GM12878 (cell line): ENCODE results near the gene ACAP1. TPM values are rescaled to one million over a fixed set of nuclear protein-coding genes. Genes with fewer than 3 reads are reported as not detected.

Experiments
- ATAC-seq: fragments of 200-7000 bp; cut with Tn5 transposase; 3 replicates; pipeline ENCODE4 v1.9.1; 2020; ENCODE audit warnings: mild to moderate bottlenecking, moderate library complexity
- BruUV-seq: library from RNA; stranded (reverse); fragments of 400-500 nt; replicated peaks from 2 replicates; lab custom pipeline; 2021; lab: Mats Ljungman, UMichigan
- CTCF ChIA-PET: fragments of 300-600 bp; sonication (Branson Sonifier 250); formaldehyde crosslinking; extraction: SDS; loops from one replicate; lab custom pipeline; 2021; ENCODE audit warnings: inconsistent platforms; lab: Yijun Ruan, JAX
- POLR2A ChIA-PET: fragments of 350-600 bp; formaldehyde crosslinking; extraction: SDS; loops from one replicate; lab custom pipeline; 2021; ENCODE audit warnings: inconsistent platforms; lab: Charles Lee
- RAD21 ChIA-PET: fragments of 300-600 bp; sonication (Branson Sonifier 250); formaldehyde crosslinking; loops from one replicate; lab custom pipeline; 2023; ENCODE audit warnings: antibody characterized with exemption; ENCODE audit not compliant: unreplicated experiment; lab: Charles Lee
- SMC1A ChIA-PET: fragments of 300-600 bp; sonication (Branson Sonifier 250); formaldehyde crosslinking; loops from one replicate; lab custom pipeline; 2023; ENCODE audit not compliant: unreplicated experiment, uncharacterized antibody; lab: Charles Lee
- DNase-seq: peaks from one replicate; pipeline ENCODE4 v3.0.0-alpha.2; 2011; ENCODE audit warnings: low read depth, low spot score
- FAIRE-seq: peaks from 3 replicates; lab custom pipeline; 2011; peaks lifted over from hg19 to GRCh38; lab: Jason Lieb, UNC
- H2AFZ ChIP-seq: 2 replicates; pipeline ENCODE4 v1.6.0; 2011; ENCODE audit warnings: low read depth, low read length, control low read depth; ENCODE audit not compliant: control insufficient read depth
- H3K27ac ChIP-seq: 2 replicates; pipeline ENCODE4 v1.5.1; 2011; ENCODE audit warnings: control low read depth; ENCODE audit not compliant: control insufficient read depth, insufficient read depth
- H3K27me3 ChIP-seq, 2 experiments: replicated peaks in 1 of 2; 2 replicates each; pipeline versions ENCODE4 v1.6.0 to v1.6.1; 2011; ENCODE audit warnings: low read length in 1 of 2; ENCODE audit not compliant: control insufficient read depth in 2 of 2, insufficient read depth in 2 of 2
- H3K36me3 ChIP-seq, 2 experiments: 2 replicates each; pipeline ENCODE4 v1.5.1; 2011; ENCODE audit warnings: low read length in 1 of 2; ENCODE audit not compliant: control insufficient read depth in 2 of 2, insufficient read depth in 2 of 2
- H3K4me1 ChIP-seq: 2 replicates; pipeline ENCODE4 v1.6.1; 2011; ENCODE audit warnings: mild to moderate bottlenecking, low read length, moderate library complexity, mixed read lengths; ENCODE audit not compliant: control insufficient read depth, insufficient read depth
- H3K4me2 ChIP-seq: 2 replicates; pipeline ENCODE4 v1.6.0; 2011; ENCODE audit warnings: control low read depth; ENCODE audit not compliant: control insufficient read depth, insufficient read depth
- H3K4me3 ChIP-seq: fragments of 200-600 bp; sonication (generic); 2 replicates; pipeline ENCODE4 v1.5.1; 2016
- H3K79me2 ChIP-seq: 2 replicates; pipeline ENCODE4 v1.6.0; 2011; ENCODE audit warnings: low read length; ENCODE audit not compliant: control insufficient read depth, insufficient read depth
- H3K9ac ChIP-seq: 2 replicates; pipeline ENCODE4 v1.8.0; 2011; ENCODE audit warnings: low read length, control low read depth, mixed read lengths; ENCODE audit not compliant: control insufficient read depth, insufficient read depth
- H3K9me3 ChIP-seq: replicated peaks from 3 replicates; pipeline ENCODE4 v1.5.1; 2011; ENCODE audit warnings: mild to moderate bottlenecking, low read length; ENCODE audit not compliant: control insufficient read depth, insufficient read depth
- H4K20me1 ChIP-seq: 2 replicates; pipeline ENCODE4 v1.6.0; 2011; ENCODE audit not compliant: control insufficient read depth, insufficient read depth
- BHLHE40 ChIP-seq, 2 experiments: fragments of 450-650 bp in 1 of 2; IDR thresholded peaks; 2 replicates each; pipeline ENCODE4 v1.6.1; 2011 to 2017; ENCODE audit warnings: low read depth in 2 of 2, borderline replicate concordance in 1 of 2, improper control_type of control experiment in 1 of 2, low read length in 1 of 2, mild to moderate bottlenecking in 1 of 2
- CBFB ChIP-seq: IDR thresholded peaks from 2 replicates; pipeline ENCODE4 v1.6.1; 2016; ENCODE audit warnings: antibody characterized with exemption, low read depth
- CREB1 ChIP-seq: IDR thresholded peaks from 2 replicates; pipeline ENCODE4 v1.6.1; 2012; ENCODE audit warnings: low read depth, mild to moderate bottlenecking, inconsistent platforms
- EGR1 ChIP-seq, 2 experiments: IDR thresholded peaks; 1 replicate in 1 of 2; 2 replicates in 1 of 2; pipeline ENCODE4 v1.6.1; 2011 to 2012; ENCODE audit warnings: low read depth in 2 of 2, low read length in 2 of 2, borderline replicate concordance in 1 of 2, mild to moderate bottlenecking in 1 of 2, moderate library complexity in 1 of 2
- ESRRA ChIP-seq: IDR thresholded peaks from 2 replicates; pipeline ENCODE4 v1.6.1; 2012; ENCODE audit warnings: mild to moderate bottlenecking, low read length, improper control_type of control experiment
- IRF3 ChIP-seq: fragments of 450-650 bp; IDR thresholded peaks from 2 replicates; pipeline ENCODE4 v1.6.1; 2014; ENCODE audit warnings: mild to moderate bottlenecking
- IRF4 ChIP-seq: IDR thresholded peaks from 2 replicates; pipeline ENCODE4 v1.6.1; 2011; ENCODE audit warnings: low read depth, low read length
- MXI1 ChIP-seq: fragments of 150-350 bp; IDR thresholded peaks from 2 replicates; pipeline ENCODE4 v1.6.1; 2011; ENCODE audit warnings: low read depth, mild to moderate bottlenecking, inconsistent platforms, low read length, improper control_type of control experiment
- NRF1 ChIP-seq: conservative IDR thresholded peaks from 2 replicates; pipeline ENCODE4 v1.6.1; 2011; ENCODE audit warnings: mild to moderate bottlenecking, low read depth, low read length, improper control_type of control experiment
- PML ChIP-seq: IDR thresholded peaks from 2 replicates; pipeline ENCODE4 v1.6.1; 2012; ENCODE audit warnings: low read length, inconsistent platforms
- SMAD1 ChIP-seq: fragments of 450-650 bp; IDR thresholded peaks from 2 replicates; pipeline ENCODE4 v1.6.1; 2018; ENCODE audit warnings: mild to moderate bottlenecking, low read depth; ENCODE audit not compliant: partially characterized antibody
- SMAD5 ChIP-seq: IDR thresholded peaks from 2 replicates; pipeline ENCODE4 v1.6.1; 2016; ENCODE audit warnings: antibody characterized with exemption, low read depth
- SPI1 ChIP-seq: IDR thresholded peaks from 2 replicates; pipeline ENCODE4 v1.6.1; 2011; ENCODE audit warnings: low read depth, mild to moderate bottlenecking, low read length, moderate library complexity, borderline replicate concordance; ENCODE audit not compliant: insufficient read depth
- TAF1 ChIP-seq: IDR thresholded peaks from 2 replicates; pipeline ENCODE4 v1.6.1; 2011; ENCODE audit warnings: mild to moderate bottlenecking, low read depth, low read length, borderline replicate concordance
- TBL1XR1 ChIP-seq: IDR thresholded peaks from 2 replicates; pipeline ENCODE4 v1.6.1; 2012; ENCODE audit warnings: low read depth, low read length, improper control_type of control experiment
- ZBED1 ChIP-seq: IDR thresholded peaks from 2 replicates; pipeline ENCODE4 v1.6.1; 2016; ENCODE audit warnings: borderline replicate concordance
- ZNF687 ChIP-seq: fragments of 450-650 bp; IDR thresholded peaks from 2 replicates; pipeline ENCODE4 v1.6.1; 2017; ENCODE audit warnings: mild to moderate bottlenecking, moderate library complexity
- ZZZ3 ChIP-seq: IDR thresholded peaks from 2 replicates; pipeline ENCODE4 v1.6.1; 2011; ENCODE audit warnings: low read depth; ENCODE audit not compliant: control insufficient read depth, insufficient read length
- whole genome bisulfite sequencing: methylation state at CpG from one replicate; pipeline ENCODE4 v1.1.6; 2016; ENCODE audit warnings: low lambda C conversion rate; ENCODE audit not compliant: insufficient replicate concordance, insufficient coverage; ENCODE audit errors: missing lambda C conversion rate; 5-methylcytosine and 5-hydroxymethylcytosine counted together
- in situ Hi-C: fragments of 300-500 bp; cut with MboI; formaldehyde crosslinking; loops from 9 replicates; pipeline ENCODE4 v1.14.3; 2018; ENCODE audit warnings: mixed read lengths
- intact Hi-C: fragments of 100-400 bp; cut with micrococcal nuclease; formaldehyde crosslinking; loops from one replicate; pipeline ENCODE4 v1.14.2; 2022; ENCODE audit not compliant: unreplicated experiment
- polyA plus RNA-seq, 11 experiments: library from polyadenylated mRNA; depleted of rRNA in 4 of 11; unstranded in 6 of 11; stranded (reverse) in 5 of 11; fragments of >200 nt; fragmentation: Nextera tagmentation in 4 of 11; fragmentation: Illumina TruSeq in 1 of 11; extraction: Ambion mirVana in 4 of 11; extraction: Trizol in 1 of 11; gene quantifications; 1 replicate in 1 of 11; 2 replicates in 10 of 11; pipeline versions ENCODE4 v1.2.1 to v1.2.3, GENCODE V29; 2011 to 2016; ENCODE audit warnings: inconsistent platforms in 2 of 11, missing spikeins in 2 of 11, low read depth in 1 of 11
- total RNA-seq, 4 experiments: library from RNA; depleted of rRNA in 3 of 4; stranded (reverse); fragments of >200 nt in 3 of 4; fragmentation: Illumina TruSeq in 1 of 4; extraction: Trizol in 1 of 4; gene quantifications; 2 replicates each; pipeline versions ENCODE4 v1.2.1 to v1.2.3, GENCODE V29; 2013 to 2021

Gene ACAP1
- total and polyA plus RNA-seq, 10 of the 15 experiments (the other 5 are each of a cell fraction or from before 2014, with no cell fraction given): 5.7 to 245 (median 118) TPM

- POLR2A ChIA-PET: interaction anchor here (0.6 to 1.5 kb wide), 2 partner anchors 10 to 129 kb away, joined by 3 to 7 read pairs; partner anchors contain the start of gene TMEM102
- in situ Hi-C loops (no loop called here), intact Hi-C loops (loop anchor here (2.0 to 10.0 kb wide), 3 partner anchors 22 to 378 kb away; partner anchors contain the start of genes GABARAP, NEURL4, TP53 and WRAP53)
- RAD21 ChIA-PET: no interaction called here
- peak within 1 kb of the TSS; percentile 100 for H3K9ac ChIP-seq
- BruUV-seq: no TSS peak
- FAIRE-seq (peak; percentile 98), ATAC-seq (peak; percentile 82), DNase-seq (peak; percentile 100)
- H3K27me3 ChIP-seq: no peaks in the 10 kb centered on the region
- peak within 1 kb of the TSS; percentile 99 for H3K27ac ChIP-seq
- peak within 1 kb of the TSS; percentile 99 for H3K4me3 ChIP-seq
- peak within 1 kb of the TSS; percentile 45 for H3K4me2 ChIP-seq
- H3K4me1 ChIP-seq: peaks cover 12% of the 10 kb centered on the region
- H3K79me2 ChIP-seq: peaks cover 43% of the 10 kb centered on the region
- peaks cover 21% of the 10 kb centered on the region for H4K20me1 ChIP-seq
- H3K9me3 ChIP-seq: no peaks in the 10 kb centered on the region
- H2AFZ ChIP-seq: peak within 1 kb of the TSS; percentile 84
- CTCF ChIA-PET: no interaction called here
- 1% methylated on average over 64 of the region's 64 CpGs for WGBS
- SMC1A ChIA-PET: no interaction called here
- H3K36me3 ChIP-seq: peaks cover 15 to 21% of the 10 kb centered on the region in 2 experiments
- TF ChIP-seq ESRRA (peak; percentile 64), TAF1 (peak; percentile 76), ZZZ3 (no peak), IRF4 (no peak), ZBED1 (peak; percentile 46; the same call in 1 of the 2 replicates), BHLHE40 (IDR thresholded peaks at IDR 0.05; ENCODE audit: borderline replicate concordance in 1 of 2, low read depth in 2 of 2, low read length in 1 of 2) (peak; percentile 43 to 58; a peak in 2 of 4 replicates), SMAD1 (peak; percentile 73), MXI1 (peak; percentile 92), CREB1 (peak; percentile 90), NRF1 (peak; percentile 79), TBL1XR1 (peak; percentile 64; the same call in 1 of the 2 replicates), SMAD5 (peak; percentile 82), ZNF687 (0 out of 2 replicates have a peak, but pooled peaks have one; percentile 61), CBFB (peak; percentile 15), PML (peak; percentile 66; the same call in 1 of the 2 replicates), IRF3 (no peak), EGR1 (IDR thresholded peaks at IDR 0.05; ENCODE audit: borderline replicate concordance in 1 of 2, low read depth in 2 of 2, low read length in 2 of 2) (peak; percentile 8 to 99), SPI1 (peak; percentile 88)
These were observed 29.2 kb upstream of the ACAP1 start, which contains the start of gene EIF5A for GRCh38 chr17:7306911-7307685. TSS of gene EIF5A (plus strand) at chr17:7307628. CDS start at chr17:7309636, 2,008 bp downstream.
